VCaP (cell line): ENCODE measurements around the gene S100PBP.

ENCODE experiments used
- H3K27ac ChIP-seq: fragments of 450-650 bp; 2 replicates; pipeline ENCODE4 v1.5.1; 2017
- TF ChIP-seq, protein P1 (sequence below): fragments of 450-650 bp; conservative IDR thresholded peaks from 2 replicates; pipeline ENCODE4 v1.5.1; 2017; ENCODE audit warnings: mild to moderate bottlenecking, moderate library complexity

S100PBP gene

GRCh38 chr1:32848354-32849063 is 31.1 kb downstream of the S100PBP start:
- H3K27ac ChIP-seq, result no peak overlapping the region

DNA sequence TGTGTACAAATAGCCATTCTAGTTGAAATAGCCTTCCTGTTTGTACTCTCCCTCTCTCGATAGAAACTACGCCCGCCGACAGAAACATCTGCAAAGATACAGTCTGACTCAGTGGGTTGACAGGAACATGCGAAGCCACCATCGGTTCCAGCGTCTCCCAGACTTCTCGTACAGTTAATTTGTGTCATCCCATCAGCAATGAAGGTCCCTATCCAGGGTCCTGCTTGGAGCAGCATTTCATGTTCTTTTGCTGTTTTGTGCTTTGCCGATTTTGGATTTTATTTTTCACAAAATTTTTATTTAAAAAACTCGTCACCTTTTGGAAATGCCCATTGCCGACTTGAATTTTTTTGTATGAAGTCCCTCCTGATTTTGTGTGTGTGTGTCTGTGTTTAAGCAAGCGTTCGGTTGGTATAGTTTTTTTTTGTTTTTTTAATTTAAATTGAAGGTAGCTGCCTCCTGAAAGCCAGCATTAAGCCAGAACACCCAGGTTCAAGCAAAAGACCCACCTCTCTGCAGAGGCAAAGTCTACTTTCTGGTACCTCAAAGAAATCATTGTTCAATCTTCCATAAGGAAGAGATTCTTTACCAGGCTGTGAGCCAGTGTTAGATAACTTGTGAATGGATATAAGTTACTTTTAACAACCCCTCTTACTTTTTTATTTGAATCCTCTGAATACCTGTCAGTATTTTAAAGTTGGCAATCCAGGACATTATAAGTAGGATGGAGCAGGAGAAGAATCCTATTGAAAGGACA is 38.6 kb downstream of the S100PBP start:
- H3K27ac ChIP-seq, result no peak overlapping the region
- TF ChIP-seq, protein P1, sequence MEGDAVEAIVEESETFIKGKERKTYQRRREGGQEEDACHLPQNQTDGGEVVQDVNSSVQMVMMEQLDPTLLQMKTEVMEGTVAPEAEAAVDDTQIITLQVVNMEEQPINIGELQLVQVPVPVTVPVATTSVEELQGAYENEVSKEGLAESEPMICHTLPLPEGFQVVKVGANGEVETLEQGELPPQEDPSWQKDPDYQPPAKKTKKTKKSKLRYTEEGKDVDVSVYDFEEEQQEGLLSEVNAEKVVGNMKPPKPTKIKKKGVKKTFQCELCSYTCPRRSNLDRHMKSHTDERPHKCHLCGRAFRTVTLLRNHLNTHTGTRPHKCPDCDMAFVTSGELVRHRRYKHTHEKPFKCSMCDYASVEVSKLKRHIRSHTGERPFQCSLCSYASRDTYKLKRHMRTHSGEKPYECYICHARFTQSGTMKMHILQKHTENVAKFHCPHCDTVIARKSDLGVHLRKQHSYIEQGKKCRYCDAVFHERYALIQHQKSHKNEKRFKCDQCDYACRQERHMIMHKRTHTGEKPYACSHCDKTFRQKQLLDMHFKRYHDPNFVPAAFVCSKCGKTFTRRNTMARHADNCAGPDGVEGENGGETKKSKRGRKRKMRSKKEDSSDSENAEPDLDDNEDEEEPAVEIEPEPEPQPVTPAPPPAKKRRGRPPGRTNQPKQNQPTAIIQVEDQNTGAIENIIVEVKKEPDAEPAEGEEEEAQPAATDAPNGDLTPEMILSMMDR, result no peak

More at GRCh38 chr1:32848354-32849063, 31.1 kb downstream of the S100PBP start:
- TF ChIP-seq, protein P1, result no peak

- TF ChIP-seq, protein P1, result no peak
- no peak overlapping the region for H3K27ac ChIP-seq
These were observed 40.7 kb downstream of the S100PBP start for GRCh38 chr1:32858136-32858535.

- no peak overlapping the region for H3K27ac ChIP-seq
- TF ChIP-seq, protein P1, result no peak
These were observed 41.3 kb downstream of the S100PBP start for GRCh38 chr1:32858791-32859190.

DNA sequence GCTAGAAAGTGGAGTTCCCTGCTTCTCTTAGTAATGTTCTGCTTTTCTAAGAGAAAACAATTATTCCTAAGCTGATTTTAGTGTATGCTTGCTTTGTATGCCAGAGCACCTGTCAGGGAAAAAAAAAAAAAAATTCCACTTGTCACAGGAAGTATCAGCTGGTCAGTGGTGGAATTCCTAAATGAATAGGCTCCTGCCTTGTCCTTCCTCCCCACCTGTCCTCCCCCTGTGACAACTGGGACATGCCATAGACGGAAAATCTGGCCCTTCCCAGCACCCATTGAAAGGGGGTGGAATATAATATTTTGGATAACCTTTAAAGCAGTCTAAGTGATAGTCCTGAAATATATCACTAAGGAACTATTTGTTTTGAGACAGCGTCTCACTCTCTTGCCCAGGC is 42.5 kb downstream of the S100PBP start:
- TF ChIP-seq, protein P1, result no peak
- H3K27ac ChIP-seq, result no peak overlapping the region

- TF ChIP-seq, protein P1, result no peak
- no peak overlapping the region for H3K27ac ChIP-seq
These were observed 43.1 kb downstream of the S100PBP start for GRCh38 chr1:32860566-32860965.

- H3K27ac ChIP-seq, result no peak overlapping the region
- TF ChIP-seq, protein P1, result no peak
These were observed 44.6 kb downstream of the S100PBP start for GRCh38 chr1:32861904-32862695.
